ENCODE data around the gene OSBPL2. TPM values are rescaled to one million over a fixed set of nuclear protein-coding genes. Genes with fewer than 3 reads are reported as not detected.

OSBPL2 gene
- total RNA-seq, 1 donor from 2014 or later, result 51.3 TPM

- H3K27me3 ChIP-seq, result no peaks in the 10 kb centered on the region
- no peak for DNase-seq (ENCODE audit: extremely low spot score in 2 of 2)
- H3K4me1 ChIP-seq, result no peaks in the 10 kb centered on the region
- intact Hi-C loops (cut with DNase I), result no loop called here
- no peak overlapping the region for H3K27ac ChIP-seq
- H3K36me3 ChIP-seq, result peaks cover 0 to 56% of the 10 kb centered on the region in 2 donors
- TF ChIP-seq POLR2A (IDR thresholded peaks at IDR 0.05) (no peak), POLR2AphosphoS5 (IDR thresholded peaks at IDR 0.05; ENCODE audit: insufficient read depth in 1 of 2, low read depth in 1 of 2) (no peak), CTCF (IDR thresholded peaks at IDR 0.05) (no peak)
- H3K9me3 ChIP-seq, result no peaks in the 10 kb centered on the region
- no peak overlapping the region for H3K4me3 ChIP-seq
These were observed 50.3 kb downstream of the OSBPL2 start for GRCh38 chr20:62288535-62289105.

- no peak overlapping the region for H3K4me3 ChIP-seq
- TF ChIP-seq POLR2AphosphoS5 (IDR thresholded peaks at IDR 0.05; ENCODE audit: insufficient read depth in 1 of 2, low read depth in 1 of 2), result no peak
- no peak for TF ChIP-seq CTCF (IDR thresholded peaks at IDR 0.05)
- intact Hi-C loops (cut with DNase I), result no loop called here
- H3K4me1 ChIP-seq, result no peaks in the 10 kb centered on the region
- no peaks in the 10 kb centered on the region for H3K9me3 ChIP-seq
- peaks cover 0 to 57% of the 10 kb centered on the region in 2 donors for H3K36me3 ChIP-seq
- H3K27me3 ChIP-seq, result no peaks in the 10 kb centered on the region
- no peak overlapping the region for H3K27ac ChIP-seq
- DNase-seq (ENCODE audit: extremely low spot score in 2 of 2), result no peak
These were observed 50.8 kb downstream of the OSBPL2 start for GRCh38 chr20:62289131-62289530.

GRCh38 chr20:62289898-62290297 is 51.6 kb downstream of the OSBPL2 start:
- no peaks in the 10 kb centered on the region for H3K27me3 ChIP-seq
- TF ChIP-seq CTCF (IDR thresholded peaks at IDR 0.05) (no peak), POLR2AphosphoS5 (IDR thresholded peaks at IDR 0.05; ENCODE audit: insufficient read depth in 1 of 2, low read depth in 1 of 2) (no peak), POLR2A (IDR thresholded peaks at IDR 0.05) (no peak)
- no peak overlapping the region for H3K4me3 ChIP-seq
- no peaks in the 10 kb centered on the region for H3K4me1 ChIP-seq
- H3K9me3 ChIP-seq, result no peaks in the 10 kb centered on the region
- H3K27ac ChIP-seq, result no peak overlapping the region
- peaks cover 0 to 60% of the 10 kb centered on the region in 2 donors for H3K36me3 ChIP-seq
- intact Hi-C loops (cut with DNase I), result no loop called here
- DNase-seq (ENCODE audit: extremely low spot score in 2 of 2), result no peak

- no peaks in the 10 kb centered on the region for H3K4me1 ChIP-seq
- H3K36me3 ChIP-seq, result peaks cover 0 to 65% of the 10 kb centered on the region in 2 donors
- no peak overlapping the region for H3K27ac ChIP-seq
- H3K27me3 ChIP-seq, result no peaks in the 10 kb centered on the region
- H3K9me3 ChIP-seq, result no peaks in the 10 kb centered on the region
- no peak for TF ChIP-seq CTCF (IDR thresholded peaks at IDR 0.05)
- H3K4me3 ChIP-seq, result no peak overlapping the region
- intact Hi-C loops (cut with DNase I), result no loop called here
- no peak for DNase-seq (ENCODE audit: extremely low spot score in 2 of 2)
These were observed 53.1 kb downstream of the OSBPL2 start for GRCh38 chr20:62291251-62292066.

GRCh38 chr20:62292108-62292507 is 53.8 kb downstream of the OSBPL2 start:
- TF ChIP-seq POLR2AphosphoS5 (IDR thresholded peaks at IDR 0.05; ENCODE audit: insufficient read depth in 1 of 2, low read depth in 1 of 2), result no peak
- TF ChIP-seq CTCF (IDR thresholded peaks at IDR 0.05), result no peak
- no peak for TF ChIP-seq POLR2A (IDR thresholded peaks at IDR 0.05)
- H3K4me1 ChIP-seq, result no peaks in the 10 kb centered on the region
- DNase-seq (ENCODE audit: extremely low spot score in 2 of 2), result no peak
- H3K27ac ChIP-seq, result no peak overlapping the region
- no peaks in the 10 kb centered on the region for H3K27me3 ChIP-seq
- H3K9me3 ChIP-seq, result no peaks in the 10 kb centered on the region
- intact Hi-C loops (cut with DNase I), result no loop called here
- peaks cover 0 to 67% of the 10 kb centered on the region in 2 donors for H3K36me3 ChIP-seq
- H3K4me3 ChIP-seq, result no peak overlapping the region

Data from vagina (tissue), 2 donors.